ENCODE data around the gene FBN1.

Gene FBN1

DNA sequence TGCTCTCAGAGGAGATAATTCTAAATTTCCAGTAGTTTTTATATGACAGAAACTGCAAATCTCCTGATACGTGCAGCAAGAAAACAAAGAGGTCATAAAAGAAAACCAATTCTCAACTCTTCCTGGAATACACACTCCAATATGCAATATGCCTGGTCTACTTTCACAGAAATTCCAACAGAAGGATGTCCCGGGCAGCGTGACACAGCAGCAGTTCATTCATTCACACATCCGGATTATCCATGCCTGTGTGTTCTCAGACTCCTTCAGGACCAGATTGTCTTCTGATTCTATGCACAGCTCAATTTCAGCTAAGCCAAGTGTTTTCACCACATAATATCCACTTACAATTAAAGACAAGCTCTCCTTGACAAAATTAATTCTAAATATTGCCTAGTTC is 64.3 kb downstream of the FBN1 start:
- no peak for DNase-seq (ENCODE audit: low read depth in 2 of 2)

DNA sequence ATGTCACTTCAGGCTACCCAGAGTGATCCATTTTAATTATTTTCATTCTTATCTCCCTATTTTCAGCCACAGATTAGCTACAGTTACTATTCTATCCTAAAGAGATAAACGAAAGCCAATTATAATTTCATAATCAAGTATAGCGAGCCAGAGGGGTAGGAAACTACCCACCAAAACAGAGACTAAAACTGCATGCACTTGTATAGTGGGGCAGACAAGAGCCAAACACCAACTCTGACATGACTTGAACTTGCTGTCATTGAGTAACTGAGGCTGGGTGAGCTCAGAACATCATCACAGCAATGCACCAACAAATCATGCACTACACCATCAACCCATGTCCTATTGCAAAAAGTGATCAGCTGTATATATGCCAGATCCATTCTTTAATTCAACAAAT is 64.8 kb downstream of the FBN1 start:
- DNase-seq (ENCODE audit: low read depth in 2 of 2), result no peak

DNA sequence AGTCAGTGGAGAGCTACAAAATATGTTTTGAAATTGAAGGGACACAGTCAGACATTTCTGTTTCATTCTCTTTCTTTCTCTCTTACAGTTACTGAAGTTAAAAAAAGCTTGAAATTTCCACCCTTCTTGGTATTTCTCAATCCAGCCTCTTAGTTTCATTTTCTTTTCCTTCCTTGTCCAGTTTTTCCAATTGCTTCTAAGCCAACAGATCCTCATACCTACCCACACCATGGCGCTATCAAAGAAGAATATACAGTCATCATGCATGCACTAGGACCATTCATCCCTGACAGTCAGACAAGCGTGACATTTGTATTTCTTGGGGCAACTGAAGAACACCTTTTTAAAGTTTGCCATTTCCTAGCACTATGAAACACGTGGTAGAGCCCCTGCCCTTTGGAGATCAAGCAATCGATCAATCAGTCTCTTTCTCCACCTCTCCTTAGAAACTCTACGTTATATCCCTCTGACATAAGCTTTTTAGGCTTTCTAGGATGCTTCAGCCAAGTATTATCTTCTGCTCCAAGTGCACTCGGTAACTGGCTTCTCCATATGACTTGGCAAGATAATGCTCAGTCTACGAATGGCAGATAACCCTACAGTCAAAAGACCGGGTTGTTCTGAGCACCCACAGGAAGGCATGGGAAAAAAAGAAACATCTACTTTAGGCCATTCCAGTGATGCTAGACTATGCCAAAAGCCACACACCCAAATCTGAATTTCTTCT is 65.4 kb downstream of the FBN1 start:
- DNase-seq (ENCODE audit: low read depth in 2 of 2), result no peak

DNA sequence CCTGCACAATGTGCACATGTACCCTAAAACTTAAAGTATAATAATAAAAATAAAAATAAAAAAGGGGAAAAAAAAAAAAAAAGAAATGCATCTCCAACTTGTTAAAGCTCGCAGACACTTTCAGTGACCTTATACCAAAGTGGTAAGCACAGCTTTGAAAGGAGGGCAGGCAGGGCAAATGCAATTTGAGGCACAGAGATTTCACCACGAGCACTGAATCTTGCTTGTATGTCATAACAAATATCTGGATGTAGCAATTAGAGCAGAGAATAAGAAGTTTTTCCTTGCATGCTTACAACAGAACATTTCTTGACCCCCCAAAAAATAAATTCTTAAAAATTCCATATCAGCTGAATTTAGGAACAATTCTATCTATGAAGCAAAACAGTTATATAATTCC is 66.5 kb downstream of the FBN1 start:
- DNase-seq (ENCODE audit: low read depth in 2 of 2), result no peak

DNA sequence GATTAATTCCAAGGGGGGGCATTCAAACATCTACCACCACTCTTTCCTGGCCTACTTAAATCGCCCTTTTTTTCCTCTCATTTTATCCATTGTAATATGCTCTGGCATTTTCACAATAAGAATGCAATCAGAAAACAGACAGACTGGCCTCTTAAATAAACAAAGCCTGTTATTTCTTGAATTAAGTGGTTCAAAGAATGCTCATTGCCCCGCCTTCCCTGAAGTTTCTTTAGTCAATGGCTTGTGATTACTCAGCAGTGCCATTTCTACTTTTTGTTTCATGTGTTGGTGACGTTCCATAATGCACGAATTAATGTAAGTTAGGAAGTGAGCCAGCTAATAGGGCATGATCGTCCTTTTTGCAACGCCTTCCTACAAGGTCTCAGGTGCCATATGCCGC is 68.0 kb downstream of the FBN1 start:
- DNase-seq (ENCODE audit: low read depth in 2 of 2), result no peak

DNA sequence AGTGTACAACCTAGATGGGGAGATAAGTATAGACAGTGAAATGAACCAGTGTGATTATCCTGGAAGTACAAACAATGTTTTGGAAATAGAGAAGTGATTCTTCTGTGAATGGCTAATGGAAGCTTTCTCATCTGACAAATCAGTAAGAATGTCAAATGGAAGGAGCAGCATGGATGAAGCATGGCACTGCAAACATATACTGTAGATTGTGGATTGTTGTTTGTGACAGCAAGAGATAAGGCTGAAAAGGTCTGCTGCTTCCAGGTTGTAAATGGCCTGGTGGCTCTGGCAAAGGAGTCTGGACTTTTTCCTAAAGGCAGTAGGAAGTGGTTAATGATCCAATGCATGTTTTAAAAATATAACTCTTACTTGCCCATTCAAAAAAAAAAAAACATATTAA is 71.3 kb downstream of the FBN1 start:
- DNase-seq (ENCODE audit: low read depth in 2 of 2), result no peak

DNA sequence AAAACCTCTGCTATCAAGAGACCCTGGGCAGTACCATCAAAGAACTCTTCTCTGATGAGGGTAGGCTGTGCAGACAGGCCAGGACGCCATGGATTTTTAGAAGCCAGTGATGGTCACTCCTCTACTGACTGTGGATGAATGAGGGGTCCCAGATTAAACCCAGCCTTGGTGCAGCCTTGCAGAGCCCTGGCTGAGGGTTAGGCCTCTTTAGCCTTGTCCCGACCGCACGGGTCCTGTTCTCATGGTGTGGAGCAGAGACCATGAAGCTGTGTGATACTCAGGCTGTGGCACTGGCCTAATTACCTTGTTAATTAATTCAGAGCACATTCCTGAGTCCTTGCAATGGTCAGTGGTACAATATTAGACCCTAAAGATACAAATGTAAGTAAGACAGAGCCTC is 71.7 kb downstream of the FBN1 start:
- DNase-seq (ENCODE audit: low read depth in 2 of 2), result no peak

DNA sequence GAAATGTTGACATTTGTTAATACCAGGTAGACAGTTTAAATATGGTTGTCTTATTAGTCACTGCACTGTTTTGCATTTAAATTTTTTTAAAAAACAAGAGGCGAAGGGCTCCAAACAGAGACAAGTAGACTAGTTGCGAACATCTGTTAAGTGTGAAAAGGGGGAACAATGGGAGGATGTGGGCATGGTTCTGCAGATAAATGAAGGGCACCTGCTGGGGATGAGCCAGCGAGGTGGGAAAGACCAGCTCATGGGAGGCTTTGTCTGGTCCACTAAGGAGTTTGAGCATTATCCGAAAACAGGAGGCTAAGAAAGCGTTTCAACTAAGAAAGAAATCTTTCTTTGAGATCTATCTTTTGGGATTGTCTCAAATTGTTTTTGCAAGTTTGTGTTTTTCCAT is 72.7 kb downstream of the FBN1 start:
- DNase-seq (ENCODE audit: low read depth in 2 of 2), result no peak

DNA sequence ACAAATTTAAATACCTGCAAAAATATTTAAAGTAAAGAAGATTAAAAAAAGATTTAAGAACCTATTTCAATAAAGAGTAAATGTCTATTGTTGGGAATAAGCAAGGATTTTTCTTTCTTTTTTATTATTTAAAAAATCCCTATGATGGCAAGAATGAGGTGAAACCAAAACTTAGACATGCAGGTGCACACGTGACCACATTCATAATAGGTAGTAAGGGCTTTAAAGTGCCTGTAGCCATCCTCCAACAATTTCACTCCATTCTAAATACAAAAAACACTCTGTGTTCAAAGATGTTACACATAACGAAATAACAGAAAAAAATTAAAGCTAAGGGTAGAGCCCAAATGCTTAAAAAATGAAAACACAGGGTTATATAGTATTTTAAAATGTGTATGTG is 74.0 kb downstream of the FBN1 start:
- DNase-seq (ENCODE audit: low read depth in 2 of 2), result no peak

DNA sequence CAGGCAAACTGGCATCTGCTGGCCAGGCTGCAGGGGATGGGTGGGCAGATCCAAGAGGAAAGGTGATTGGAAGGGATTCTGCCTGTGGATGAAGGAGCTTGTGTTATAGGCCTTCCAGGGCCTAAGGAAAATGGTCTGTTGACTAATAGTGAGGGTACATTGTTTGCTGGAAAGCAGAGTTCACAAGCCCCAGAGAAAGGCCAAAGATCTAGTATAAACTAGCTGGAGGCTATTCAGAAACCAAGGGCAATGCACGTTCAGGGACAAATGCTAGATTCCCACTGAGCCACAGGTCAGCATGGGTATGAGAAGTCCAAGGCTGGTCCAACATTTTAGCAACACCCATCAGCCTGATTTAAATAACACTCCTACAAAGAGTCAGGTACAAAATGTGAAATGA is 74.7 kb downstream of the FBN1 start:
- DNase-seq (ENCODE audit: low read depth in 2 of 2), result no peak

DNA sequence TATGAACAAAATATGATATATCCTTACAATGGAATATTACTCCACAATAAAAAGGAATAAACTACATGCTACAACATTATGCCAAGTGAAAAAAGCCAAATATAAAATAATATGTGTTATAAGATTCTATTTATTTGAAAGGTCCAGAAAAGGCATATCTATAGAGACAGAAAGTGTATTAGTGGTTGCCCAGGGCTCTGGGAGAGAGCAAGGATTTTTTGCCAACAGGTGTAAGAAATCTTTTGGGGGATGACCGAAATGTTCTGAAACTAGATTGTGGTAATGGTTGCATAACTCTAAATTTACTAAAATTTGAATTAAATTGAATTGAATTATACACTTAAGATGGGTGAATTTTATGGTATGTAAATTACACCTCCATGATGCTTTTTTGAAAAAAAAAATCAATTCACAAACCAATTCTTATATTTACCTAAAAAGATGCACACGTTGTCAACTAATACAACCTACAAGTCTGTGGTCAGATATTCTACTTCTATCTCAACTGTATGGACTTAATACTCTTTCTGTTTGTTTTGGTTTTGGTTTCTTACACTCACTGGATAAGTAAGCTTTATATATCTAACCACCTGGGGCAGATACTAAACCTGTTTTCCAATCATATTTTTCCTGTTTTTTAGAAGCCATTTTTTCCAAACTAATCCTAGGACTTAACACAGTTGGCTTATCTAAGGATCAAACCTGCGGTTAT is 75.8 kb downstream of the FBN1 start:
- DNase-seq (ENCODE audit: low read depth in 2 of 2), result no peak

DNA sequence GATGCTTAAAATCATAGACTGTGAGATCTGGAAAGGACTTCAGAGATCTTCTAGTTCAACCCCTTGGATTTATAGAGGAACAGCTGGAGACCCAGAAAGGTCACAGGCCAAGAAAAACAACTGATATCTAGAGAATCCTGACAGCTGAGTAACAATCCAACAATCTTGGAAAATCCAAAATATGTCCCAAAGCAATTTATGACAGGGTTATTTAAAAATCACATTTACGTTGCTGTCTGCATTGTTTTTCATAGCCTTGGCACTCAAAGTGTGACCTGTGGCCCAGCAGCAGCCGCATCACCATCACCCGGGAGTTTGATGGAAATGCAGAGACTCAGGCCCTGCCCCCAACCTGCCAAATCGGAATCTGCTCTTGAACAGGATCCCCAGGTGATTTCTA is 78.8 kb downstream of the FBN1 start:
- DNase-seq (ENCODE audit: low read depth in 2 of 2), result no peak

DNA sequence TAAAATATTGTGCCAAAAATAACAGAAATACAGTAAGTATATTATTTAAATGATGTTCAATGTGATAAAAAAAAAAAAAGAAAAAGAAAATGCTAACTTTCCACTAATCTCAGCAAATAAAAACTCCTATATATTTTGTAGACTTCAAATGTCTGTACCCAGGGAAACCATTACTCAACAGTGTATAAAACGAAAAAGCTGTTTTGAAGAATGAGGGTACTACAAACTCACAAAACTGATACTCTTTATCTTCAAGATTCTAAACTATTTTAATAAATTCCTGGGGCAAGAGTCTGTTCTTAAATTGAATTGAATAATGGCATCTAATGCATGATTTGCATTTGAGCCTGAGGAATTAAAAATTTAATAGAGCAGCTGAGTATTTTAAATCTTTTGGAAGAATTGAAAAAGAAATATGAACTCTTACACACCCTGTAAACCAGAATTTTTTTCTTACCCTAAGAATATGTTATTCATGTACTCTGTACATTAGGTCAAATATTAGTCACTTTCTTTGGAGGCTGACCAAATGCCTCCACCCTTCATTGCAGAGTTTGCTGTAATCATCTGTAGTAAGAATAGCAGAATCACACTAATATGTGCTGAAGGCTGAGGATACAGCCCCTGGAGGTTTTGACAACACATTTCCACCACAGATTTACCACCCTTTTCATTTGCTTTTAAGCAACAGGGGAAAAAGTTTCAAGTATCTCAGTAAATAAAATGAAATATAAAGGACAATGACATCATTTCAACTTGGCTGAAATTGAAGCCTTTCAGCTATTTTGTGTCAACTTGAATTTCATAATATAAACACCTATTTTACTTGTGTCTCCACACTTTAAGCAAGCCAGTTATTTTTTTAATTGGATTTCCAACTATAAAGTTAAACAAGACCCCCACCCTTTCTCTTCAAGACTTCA is 79.7 kb downstream of the FBN1 start:
- DNase-seq (ENCODE audit: low read depth in 2 of 2), result no peak

DNA sequence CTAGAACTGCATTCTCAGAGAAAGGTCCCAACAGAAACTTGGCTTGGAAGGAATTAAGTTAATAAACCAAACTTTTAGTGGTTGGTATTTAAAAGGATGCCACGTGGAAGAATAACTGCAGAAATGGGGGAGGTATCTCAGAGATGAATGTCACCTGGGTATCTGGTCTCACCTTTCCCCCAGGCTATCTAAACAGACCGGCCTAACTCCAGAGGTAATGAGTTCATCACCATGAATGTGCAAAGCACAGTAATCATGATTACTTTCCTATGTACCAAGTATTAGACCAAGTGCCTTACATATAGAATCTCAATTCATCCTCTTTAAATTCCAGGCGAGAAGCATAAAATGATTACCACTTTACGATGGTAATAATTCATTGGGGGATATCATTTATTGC is 80.8 kb downstream of the FBN1 start:
- DNase-seq (ENCODE audit: low read depth in 2 of 2), result no peak

DNA sequence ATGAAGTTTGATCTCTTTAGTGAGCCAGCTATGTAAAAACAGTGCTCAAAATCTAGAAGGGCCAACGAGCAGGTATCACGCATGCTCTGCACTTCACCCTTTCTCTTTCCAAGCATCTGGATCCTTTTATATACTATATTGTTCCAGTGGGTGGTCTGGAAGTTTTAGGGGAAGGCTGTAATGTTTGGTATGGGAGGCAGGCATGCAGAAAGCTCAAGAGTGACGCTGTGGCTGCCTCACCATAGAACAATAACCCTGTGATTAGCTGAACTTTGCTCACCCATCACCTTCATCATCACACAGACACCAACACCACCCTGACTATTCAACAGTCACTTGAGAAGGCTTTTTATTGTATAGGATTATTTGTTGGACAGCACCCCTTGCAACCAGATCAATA is 81.6 kb downstream of the FBN1 start:
- no peak for DNase-seq (ENCODE audit: low read depth in 2 of 2)

DNA sequence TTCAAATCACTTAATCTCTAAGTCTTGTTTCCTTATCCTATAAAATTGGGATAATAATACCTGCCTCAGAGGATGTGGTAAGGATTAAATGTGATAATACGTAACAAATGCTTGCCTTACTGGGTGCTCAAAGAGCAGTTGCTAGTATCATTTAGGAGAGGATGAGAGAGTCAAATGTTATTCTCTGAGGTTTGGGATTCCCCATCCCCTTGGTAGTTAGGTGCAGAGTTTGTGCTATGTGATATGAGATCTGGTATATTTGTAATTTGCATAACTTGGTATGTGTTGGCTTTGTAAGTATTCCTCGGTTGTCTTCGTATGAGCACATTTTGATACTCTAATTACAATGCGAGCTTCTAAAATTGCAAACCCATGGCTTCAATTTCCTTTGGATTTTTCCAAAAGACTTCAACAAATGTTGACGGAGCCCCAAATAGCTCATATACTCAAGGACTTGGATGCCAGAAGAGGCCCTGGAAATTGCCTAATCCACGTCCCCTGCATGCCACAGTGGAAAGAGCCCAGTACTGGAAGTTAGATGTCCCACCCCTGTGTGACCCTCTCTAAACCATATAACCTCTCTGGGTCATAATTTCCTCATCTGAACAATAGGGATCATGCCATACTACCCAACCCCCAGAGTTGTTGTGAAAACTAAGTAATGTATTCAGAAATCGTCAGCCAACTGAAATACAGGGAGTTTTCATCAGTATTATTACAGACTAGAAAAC is 85.0 kb downstream of the FBN1 start:
- no peak for DNase-seq (ENCODE audit: low read depth in 2 of 2)

DNA sequence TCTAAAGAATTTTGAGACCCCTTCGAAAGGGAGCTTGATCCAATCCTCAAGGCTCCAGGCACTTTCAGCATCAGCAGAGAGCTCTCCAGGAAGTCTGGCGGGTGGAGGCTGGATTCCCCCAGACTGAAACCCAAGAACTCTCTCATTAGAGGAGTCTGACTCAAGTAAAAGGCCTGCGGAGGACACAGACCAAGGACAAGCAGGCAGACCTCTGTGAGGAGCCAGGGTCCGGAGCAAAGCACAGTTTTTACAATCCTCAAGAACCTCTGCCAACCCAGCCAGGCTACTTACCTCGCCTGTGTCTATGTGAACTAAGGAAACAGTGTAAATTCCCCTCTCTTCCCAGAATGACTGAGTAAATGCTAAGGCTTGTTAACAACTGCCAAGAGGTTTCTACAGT is 86.2 kb downstream of the FBN1 start:
- DNase-seq (ENCODE audit: low read depth in 2 of 2), result no peak

DNA sequence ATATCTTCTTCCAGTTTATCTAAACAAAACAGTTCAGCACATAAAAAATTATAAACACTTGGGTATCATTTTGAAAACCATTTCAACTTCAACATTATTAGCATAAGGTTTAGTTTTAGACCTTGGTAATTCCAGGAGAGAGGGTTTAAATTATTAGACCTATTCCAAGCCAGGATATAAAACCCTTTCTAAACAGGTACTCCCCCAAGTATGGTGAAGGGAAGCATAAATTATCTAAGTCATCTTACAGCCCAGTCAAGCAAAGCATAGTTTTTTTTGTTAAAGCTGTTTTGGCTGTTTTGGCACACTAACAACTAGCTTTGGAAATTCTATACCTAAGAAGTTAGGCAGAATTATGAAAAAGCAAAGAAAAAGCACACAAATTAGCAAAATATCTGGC is 87.3 kb downstream of the FBN1 start:
- DNase-seq (ENCODE audit: low read depth in 2 of 2), result no peak

DNA sequence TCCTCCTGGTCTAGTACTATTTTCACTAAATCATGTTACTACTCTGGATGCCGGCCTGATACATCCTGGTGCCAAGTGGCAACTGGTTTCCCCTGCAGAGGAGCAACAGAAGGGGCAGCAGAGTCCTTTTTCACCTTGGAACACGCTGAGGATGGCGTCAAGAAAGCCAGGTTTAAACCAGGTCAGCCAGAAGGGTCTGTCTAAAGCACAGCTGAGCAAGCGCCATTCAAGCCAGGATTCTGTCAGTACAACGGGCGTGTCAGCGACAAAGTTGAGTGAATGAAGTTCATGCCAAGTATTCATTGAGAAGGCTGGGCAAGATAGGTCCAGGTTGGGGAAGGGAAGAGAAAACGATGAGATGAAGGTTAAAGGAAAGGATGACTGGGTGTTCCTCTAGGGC is 88.2 kb downstream of the FBN1 start:
- DNase-seq (ENCODE audit: low read depth in 2 of 2), result no peak

DNA sequence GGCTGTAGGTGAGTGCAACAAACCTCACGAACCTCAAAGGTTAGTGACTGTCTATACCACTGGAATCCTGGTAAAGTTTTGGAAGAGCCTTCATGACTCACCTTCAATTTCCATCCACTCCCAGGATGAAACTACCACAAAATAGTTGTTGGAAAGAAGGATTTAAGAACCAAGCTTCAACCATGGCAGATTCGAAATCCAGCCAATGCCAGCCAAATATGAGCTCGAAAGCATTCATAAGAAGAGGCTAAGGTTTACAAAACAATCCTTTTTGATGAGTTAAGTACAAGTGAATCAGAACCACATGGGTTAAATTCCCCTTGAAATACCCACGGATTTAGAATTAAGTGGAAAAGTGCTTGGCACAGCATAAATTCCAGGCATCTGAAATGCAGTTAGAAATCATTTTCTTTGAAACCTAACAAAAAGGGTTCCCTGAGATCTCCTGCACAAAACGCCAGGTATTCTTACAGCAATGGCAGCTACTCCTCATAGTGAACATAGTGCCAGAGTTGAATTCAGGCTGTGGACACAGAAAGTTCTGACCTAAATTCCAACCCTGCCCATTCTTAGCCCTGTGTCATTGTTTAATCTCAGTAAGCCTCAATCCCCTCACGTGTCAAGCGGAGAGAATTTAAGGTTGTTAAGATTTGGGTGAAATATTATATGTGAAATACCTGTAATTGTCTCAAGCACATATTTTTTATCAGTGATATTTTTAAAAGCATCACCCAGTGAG is 89.2 kb downstream of the FBN1 start:
- no peak for DNase-seq (ENCODE audit: low read depth in 2 of 2)

DNA sequence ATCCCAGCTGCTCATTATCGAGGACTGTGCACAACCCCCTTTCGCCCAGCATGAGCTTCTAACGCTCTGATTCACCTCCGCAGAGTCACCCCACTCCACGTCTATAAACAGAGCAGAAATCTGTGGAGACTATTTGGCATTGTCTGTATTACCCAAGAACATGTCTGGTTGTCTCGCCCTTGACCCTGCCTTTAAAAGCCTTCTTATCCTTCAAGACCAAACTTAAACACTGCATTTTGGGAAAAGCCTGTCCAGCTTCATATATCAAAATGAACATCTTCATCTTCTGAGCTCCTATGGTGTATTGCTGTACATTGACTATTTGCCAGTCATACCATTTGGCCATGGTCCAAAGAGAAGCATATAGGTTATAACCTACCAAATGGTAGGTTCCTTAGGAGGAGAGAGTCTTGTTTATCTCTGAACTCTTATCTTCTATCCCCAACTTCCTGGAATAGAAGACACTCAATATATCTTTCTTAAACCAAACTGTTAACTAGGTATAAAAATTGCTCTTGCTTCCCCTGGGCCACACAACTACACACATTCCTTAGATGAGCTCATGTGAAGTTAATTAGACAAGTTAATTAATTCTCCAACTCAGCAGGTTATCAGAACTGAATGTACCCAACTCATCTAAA is 90.1 kb downstream of the FBN1 start:
- DNase-seq (ENCODE audit: low read depth in 2 of 2), result no peak

Measured in stimulated activated CD8-positive, alpha-beta memory T cell treated with anti-CD3 and anti-CD28 coated beads, Interleukin-7, amount 100 ng/mL, for 1 hour (primary cell).